ENCODE data around the gene DUOX1. TPM values are rescaled to one million over a fixed set of nuclear protein-coding genes. Genes with fewer than 3 reads are reported as not detected.

Gene DUOX1
- total and polyA plus RNA-seq, 2 of the 13 experiments (the other 11 are each of a cell fraction or from before 2014, with no cell fraction given), result 0.03 TPM; not detected in 1

GRCh38 chr15:45148076-45149059, 18.6 kb downstream of the DUOX1 start (continued):
- TF ChIP-seq FUBP1 (CRISPR knock-in tag; IDR thresholded peaks at IDR 0.05; ENCODE audit: borderline replicate concordance), result no peak

DNA sequence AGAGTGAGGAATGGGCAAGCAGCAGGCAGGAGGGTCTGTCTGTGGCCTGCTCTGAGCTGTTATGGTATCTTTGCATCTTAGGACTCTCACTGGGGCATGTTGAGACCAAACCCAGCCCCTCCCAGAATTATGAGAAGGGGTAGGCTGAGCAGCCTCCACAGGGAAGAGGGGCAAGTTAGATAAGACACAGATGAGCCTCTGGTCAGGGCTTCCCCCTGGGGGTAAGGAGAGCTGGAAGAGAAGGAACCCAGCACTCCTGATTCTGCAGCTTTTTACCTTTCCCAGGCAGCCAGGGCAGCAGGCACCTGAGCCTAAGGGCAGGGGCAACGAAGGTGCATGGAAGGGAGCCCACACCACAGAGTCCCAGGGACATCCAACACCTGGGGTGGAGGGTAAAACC, 19.3 kb downstream of the DUOX1 start:
- intact Hi-C loops (cut with micrococcal nuclease; ENCODE audit: unreplicated experiment) (no loop called here), in situ Hi-C loops (cut with HindIII; ENCODE audit: extremely low pct_ligation_motif_present, low pct_unique_long_range_greater_than_20kb) (no loop called here)
- H3K9me3 ChIP-seq (ENCODE audit: low read length), result no peaks in the 10 kb centered on the region
- peaks cover 8% of the 10 kb centered on the region for H3K4me1 ChIP-seq (ENCODE audit: insufficient read depth, low read length)
- H3K4me3 ChIP-seq (replicated peaks in 1 of 3; ENCODE audit: insufficient read depth in 1 of 3, low read depth in 2 of 3, low read length in 3 of 3), result no peak overlapping the region
- ATAC-seq, result no peak
- H3K36me3 ChIP-seq (replicated peaks in 1 of 2; ENCODE audit: control insufficient read depth in 1 of 2, insufficient read depth in 2 of 2, low read length in 2 of 2), result no peaks in the 10 kb centered on the region
- H3K27me3 ChIP-seq (ENCODE audit: control insufficient read depth in 1 of 2, insufficient read depth in 2 of 2, low read length in 2 of 2), result 0 out of 5 replicates have a peak, but pooled peaks cover 0 to 15% of the 10 kb centered on the region in 2 experiments
- ChIA-PET POLR2A (no interaction called here), CTCF (ENCODE audit: low intra/inter-chr PET ratio, low total read pairs) (no interaction called here)
- no peaks in the 10 kb centered on the region for H4K20me1 ChIP-seq (ENCODE audit: insufficient read depth, low read length)
- no peak overlapping the region for H3K27ac ChIP-seq (ENCODE audit: extremely low read length, insufficient read depth, low read length)
- BruUV-seq (replicated peaks), result no TSS peak
- TF ChIP-seq FOXK2 (IDR thresholded peaks at IDR 0.05) (no peak), ZNF878 (CRISPR knock-in tag; IDR thresholded peaks at IDR 0.05) (no peak), ZNF235 (CRISPR knock-in tag; IDR thresholded peaks at IDR 0.05; ENCODE audit: borderline replicate concordance) (no peak), ZNF800 (CRISPR knock-in tag; IDR thresholded peaks at IDR 0.05) (no peak), HOXA9 (CRISPR knock-in tag; IDR thresholded peaks at IDR 0.05; ENCODE audit: borderline replicate concordance) (no peak), IRX3 (CRISPR knock-in tag; IDR thresholded peaks at IDR 0.05; ENCODE audit: borderline replicate concordance, low read depth) (no peak), SP2 (CRISPR knock-in tag; IDR thresholded peaks at IDR 0.05) (no peak), PHF20 (CRISPR knock-in tag; IDR thresholded peaks at IDR 0.05) (no peak), FOXA3 (CRISPR knock-in tag; IDR thresholded peaks at IDR 0.05) (no peak), ZNF326 (CRISPR knock-in tag; IDR thresholded peaks at IDR 0.05; ENCODE audit: borderline replicate concordance) (no peak), HMG20B (CRISPR knock-in tag; conservative IDR thresholded peaks at IDR 0.05) (no peak), BRCA1 (CRISPR knock-in tag; IDR thresholded peaks at IDR 0.05) (no peak), ZNF607 (CRISPR knock-in tag; IDR thresholded peaks at IDR 0.05; ENCODE audit: borderline replicate concordance) (no peak), CCAR2 (optimal IDR thresholded peaks at IDR 0.05; ENCODE audit: low read depth, low read length) (no peak), ZNF143 (CRISPR knock-in tag; IDR thresholded peaks at IDR 0.05) (no peak), SKI (IDR thresholded peaks at IDR 0.05; ENCODE audit: partially characterized antibody) (no peak), CHCHD3 (CRISPR knock-in tag; IDR thresholded peaks at IDR 0.05) (no peak)
- TF ChIP-seq, protein P1, sequence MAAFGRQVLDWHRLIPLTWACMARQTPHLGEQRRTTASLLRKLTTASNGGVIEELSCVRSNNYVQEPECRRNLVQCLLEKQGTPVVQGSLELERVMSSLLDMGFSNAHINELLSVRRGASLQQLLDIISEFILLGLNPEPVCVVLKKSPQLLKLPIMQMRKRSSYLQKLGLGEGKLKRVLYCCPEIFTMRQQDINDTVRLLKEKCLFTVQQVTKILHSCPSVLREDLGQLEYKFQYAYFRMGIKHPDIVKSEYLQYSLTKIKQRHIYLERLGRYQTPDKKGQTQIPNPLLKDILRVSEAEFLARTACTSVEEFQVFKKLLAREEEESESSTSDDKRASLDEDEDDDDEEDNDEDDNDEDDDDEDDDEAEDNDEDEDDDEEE (CRISPR knock-in tag; IDR thresholded peaks at IDR 0.05), result no peak
- no peak overlapping the region for H2AFZ ChIP-seq (ENCODE audit: low read length)
- no peak overlapping the region for H3K9ac ChIP-seq (ENCODE audit: insufficient read depth, low read depth, low read length)
- H3K4me2 ChIP-seq (ENCODE audit: low read depth, low read length), result no peak overlapping the region
- no peak for DNase-seq (ENCODE audit: low spot score)
- no peak for FAIRE-seq
- no peaks in the 10 kb centered on the region for H3K79me2 ChIP-seq (ENCODE audit: insufficient read depth, low read length)
- WGBS (ENCODE audit: low lambda C conversion rate), result 47% methylated on average over 1 of the region's 1 CpG
